Limb (tissue), 2 donors: Measurements from ENCODE around the gene LSM12.
A peak's percentile ranks its signal among the peaks of the same experiment; 100 is the strongest.
"Not testable (repeated sequence)": the region's sequence is repeated elsewhere in the genome, so short reads cannot be mapped to it uniquely, and the experiment has no call there.

Source experiments
- DNase-seq, 2 donors: peaks; one replicate each; pipeline ENCODE4 v3.0.0-alpha.2; 2016; ENCODE audit errors: extremely low spot score in 2 of 2

The LSM12 gene

GRCh38 chr17:44066204-44066930 is at the start of gene LSM12:
LSM12 (minus strand) TSS chr17:44066671; CDS start chr17:44066587, 84 bp downstream.
- DNase-seq = peak; percentile 88 to 96

GRCh38 chr17:44115585-44116415 is 49.3 kb upstream of the LSM12 start:
- DNase-seq = peak in 1 of 2 donors; percentile 74

- DNase-seq = no peak
These were observed 47.7 kb upstream of the LSM12 start for GRCh38 chr17:44113868-44114840.

GRCh38 chr17:44113382-44113781 is 46.9 kb upstream of the LSM12 start:
- no peak for DNase-seq

- DNase-seq = no peak
These were observed 46.1 kb upstream of the LSM12 start for GRCh38 chr17:44112284-44113280.

- DNase-seq = no peak
These were observed 45.3 kb upstream of the LSM12 start for GRCh38 chr17:44111777-44112176.

GRCh38 chr17:44110823-44111633 is 44.6 kb upstream of the LSM12 start:
- DNase-seq = peak; percentile 94 to 96

GRCh38 chr17:44110011-44110686 is 43.7 kb upstream of the LSM12 start:
- no peak for DNase-seq

- no peak for DNase-seq
These were observed 42.8 kb upstream of the LSM12 start for GRCh38 chr17:44109312-44109630.

- DNase-seq = no peak
These were observed 42.2 kb upstream of the LSM12 start for GRCh38 chr17:44108440-44109311.

GRCh38 chr17:44106801-44107200 is 40.3 kb upstream of the LSM12 start:
- DNase-seq = no peak

- peak in 1 of 2 donors; percentile 60 for DNase-seq
These were observed 39.5 kb upstream of the LSM12 start for GRCh38 chr17:44105941-44106340.

- no peak for DNase-seq
These were observed 39.0 kb upstream of the LSM12 start for GRCh38 chr17:44105483-44105882.

GRCh38 chr17:44102849-44103622 is 36.6 kb upstream of the LSM12 start:
- no peak for DNase-seq

GRCh38 chr17:44101858-44102257 is 35.4 kb upstream of the LSM12 start:
- DNase-seq = not testable (repeated sequence)

- DNase-seq = no peak
These were observed 30.9 kb upstream of the LSM12 start for GRCh38 chr17:44097110-44097958.
